NOMO-1 treated with DMSO at 0.1 percent for 48 hours (cell line): ENCODE data around the gene ALDH1A1.

Experiments
- DNase-seq: peaks from one replicate; lab custom pipeline; 2025; ENCODE audit not compliant: unreplicated experiment; lab: John Stamatoyannopoulos, UW

ALDH1A1 gene

DNA sequence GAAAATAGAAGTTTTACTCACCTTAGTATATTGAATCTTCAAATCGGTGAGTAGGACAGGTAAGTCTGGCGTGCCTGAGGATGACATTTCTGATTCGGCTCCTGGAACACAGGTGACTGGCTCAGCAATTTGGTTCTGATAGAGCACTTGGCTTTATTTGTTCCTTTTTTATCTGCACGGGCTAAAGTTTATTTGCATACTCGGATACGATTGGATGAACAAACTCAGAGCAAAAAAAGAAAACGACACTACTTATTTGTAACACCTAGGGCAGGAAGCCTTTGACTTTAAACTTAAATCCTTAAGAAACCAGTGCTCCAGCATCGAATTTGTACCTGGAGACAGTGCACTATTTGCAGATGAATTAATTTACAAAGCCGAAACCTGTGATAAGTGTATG, at the start of gene ALDH1A1:
ALDH1A1 (minus strand) TSS at position 140 of the 400 bp plus-strand sequence; CDS start at position 87, 53 bp downstream.
- peak; percentile 46 for DNase-seq

DNA sequence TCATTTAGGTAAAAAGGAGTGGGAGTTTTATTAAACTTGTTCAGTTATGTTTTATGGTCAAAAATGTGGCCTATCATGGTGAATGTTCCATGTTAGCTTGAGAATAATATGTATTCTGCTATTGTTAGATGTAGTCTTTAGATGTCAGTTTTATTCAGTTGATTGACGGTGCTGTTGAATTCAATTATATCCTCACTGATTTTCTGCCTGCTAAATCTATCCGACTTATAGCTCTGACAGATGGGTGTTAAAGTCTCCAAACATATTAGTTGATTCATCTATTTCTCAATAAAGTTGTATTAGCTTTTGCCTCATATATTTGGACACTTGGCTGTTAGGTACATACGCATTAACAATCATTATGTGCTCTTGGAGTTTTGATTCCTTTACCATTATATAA, 49.0 kb upstream of the ALDH1A1 start:
- no peak for DNase-seq

DNA sequence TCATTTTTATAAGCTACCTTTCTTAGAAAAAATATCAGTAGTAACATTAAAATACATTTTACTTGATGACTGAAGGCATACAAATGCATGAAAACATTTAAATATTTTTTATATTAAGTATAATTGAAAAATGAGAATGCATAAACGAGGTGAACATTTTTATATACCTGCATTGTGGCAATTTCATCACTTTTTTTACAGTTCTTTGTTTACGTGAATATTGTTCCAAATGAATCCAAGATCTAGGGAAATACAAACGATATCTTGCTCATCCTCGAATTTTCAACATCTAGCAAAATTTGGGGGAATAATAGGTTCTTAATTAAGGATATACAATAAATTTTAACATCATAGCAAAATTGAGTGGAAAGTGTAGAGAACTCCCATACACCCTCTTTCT, 45.5 kb upstream of the ALDH1A1 start:
- no peak for DNase-seq

DNA sequence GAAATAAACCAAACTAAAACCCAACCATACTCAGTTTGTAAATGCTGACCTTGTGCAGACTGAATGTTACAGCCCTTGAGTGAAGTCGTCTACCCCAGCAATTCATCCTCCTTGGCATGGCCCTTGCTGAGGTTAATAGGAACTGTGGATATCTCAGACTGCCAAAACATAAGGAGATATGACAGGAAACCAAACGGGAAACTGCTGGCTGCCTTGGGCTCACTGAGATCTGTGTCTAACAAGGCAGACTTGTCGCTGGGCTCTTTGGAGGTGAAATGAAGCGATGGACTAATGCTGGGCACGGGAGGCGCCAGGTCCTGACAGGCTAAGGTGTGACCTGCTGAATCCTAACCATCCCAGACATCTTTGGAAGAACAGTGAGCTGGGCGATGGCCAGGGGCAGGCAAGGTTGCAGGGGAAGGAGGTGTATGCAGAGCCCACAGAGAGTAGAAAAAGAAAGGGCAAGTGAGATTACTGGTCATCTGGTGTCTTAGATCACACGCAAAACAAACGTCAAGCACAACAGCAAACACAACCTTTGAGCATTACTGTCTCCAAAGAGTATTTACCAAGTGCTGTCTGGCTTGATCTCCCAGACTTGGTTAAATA, 44.6 kb upstream of the ALDH1A1 start:
- DNase-seq = no peak

DNA sequence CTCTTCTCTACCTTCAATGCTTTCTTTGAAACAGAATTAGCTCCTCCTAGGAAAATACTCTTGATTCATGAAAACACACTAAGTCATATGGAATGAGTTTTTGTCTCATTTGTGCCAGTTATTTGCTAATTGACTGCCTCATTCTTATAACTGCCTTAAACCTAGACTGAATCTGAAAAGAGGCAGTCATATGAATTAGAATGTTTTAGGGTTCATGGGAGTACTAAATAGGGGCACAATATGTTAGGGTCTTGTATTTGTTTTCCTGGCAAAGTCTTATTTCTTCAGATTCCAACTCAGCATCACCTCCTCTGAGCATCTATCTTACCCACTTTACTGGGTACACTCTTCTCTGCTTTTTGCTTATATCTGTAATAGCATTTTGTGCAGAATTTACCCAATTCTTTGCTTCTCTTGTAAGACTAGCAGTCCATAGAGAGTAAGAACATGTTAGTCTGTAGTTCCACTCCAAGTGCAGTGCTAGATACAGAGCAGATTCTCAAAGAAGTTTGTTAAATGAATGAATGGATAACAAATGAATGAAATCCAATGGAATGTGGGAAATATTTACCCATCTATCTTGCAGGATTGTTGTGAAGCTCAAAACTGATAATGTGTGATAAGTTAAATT, 43.9 kb upstream of the ALDH1A1 start:
- no peak for DNase-seq

DNA sequence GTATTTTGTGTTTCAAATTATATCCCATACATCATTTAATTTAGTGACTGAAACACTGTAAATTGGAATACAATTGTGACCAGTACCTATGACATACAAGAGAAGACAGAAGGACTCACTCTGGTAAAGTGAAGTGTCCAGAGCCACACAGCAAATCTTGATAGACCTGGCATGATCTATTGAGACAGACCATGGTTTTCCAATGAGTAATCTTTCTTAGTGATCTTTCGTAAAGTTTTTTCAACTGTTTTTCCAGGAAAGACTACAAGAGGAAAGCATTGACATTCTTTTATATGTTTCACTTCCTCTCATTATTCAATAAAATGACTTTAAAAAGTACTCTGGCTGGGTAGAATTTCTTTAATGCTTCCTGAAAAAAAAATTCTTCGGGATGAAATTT, 43.3 kb upstream of the ALDH1A1 start:
- no peak for DNase-seq

DNA sequence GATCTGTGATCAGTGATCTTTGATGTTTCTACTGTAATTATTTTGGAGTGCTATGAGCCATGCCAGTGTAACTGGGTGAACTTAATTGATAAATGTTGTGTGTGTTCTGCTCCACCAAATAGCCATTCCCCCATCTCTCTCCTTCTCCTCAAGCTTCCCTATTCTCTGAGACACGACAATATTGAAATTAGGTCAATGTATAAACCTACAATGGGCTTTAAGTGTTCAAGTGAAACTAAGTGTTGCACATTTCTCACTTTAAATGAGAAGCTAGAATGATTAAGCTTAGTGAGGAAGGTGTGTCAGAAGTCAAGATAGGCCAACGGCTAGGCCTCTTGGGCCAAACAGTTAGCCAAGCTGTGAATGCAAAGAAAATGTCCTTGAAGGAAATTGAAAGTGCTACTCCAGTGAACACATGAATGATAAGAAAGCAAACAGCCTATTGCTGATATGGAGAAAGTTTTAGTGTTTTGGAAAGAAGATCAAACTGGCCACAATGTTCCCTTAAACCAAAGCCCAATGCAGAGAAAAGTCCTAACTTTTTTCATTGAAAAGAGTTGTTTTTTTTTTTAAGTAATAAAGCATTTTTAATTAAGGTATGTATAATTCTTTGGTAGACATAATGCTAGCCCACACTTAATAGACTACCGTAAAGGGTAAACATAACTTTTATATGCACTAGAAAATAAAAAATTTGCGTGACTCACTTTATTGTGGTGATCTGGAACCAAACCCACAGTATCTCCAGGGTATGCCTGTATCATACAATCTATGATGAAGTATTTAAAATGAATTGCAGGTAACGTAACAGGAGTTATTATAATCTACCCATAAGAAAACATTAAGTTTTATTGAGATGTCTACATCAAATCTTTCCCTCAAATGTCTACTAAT, 42.5 kb upstream of the ALDH1A1 start:
- no peak for DNase-seq

DNA sequence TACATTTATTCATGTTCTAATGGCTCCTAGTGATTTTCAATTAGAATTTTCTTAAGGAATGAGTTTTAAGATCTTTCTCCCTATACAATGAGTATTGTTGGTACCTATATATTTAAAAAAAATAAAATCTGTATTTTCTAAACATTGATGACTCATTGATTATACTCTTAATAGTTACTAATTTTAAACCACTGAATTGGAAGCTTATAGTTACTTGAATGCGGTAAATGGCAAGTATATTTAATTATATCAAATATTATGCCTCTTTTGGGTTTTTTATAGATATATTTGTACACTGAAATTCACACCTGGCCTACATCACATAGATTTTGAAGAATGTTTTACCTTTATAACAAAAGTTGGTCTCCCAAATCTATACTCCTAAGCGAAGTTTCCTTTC, 38.9 kb upstream of the ALDH1A1 start:
- DNase-seq = no peak

DNA sequence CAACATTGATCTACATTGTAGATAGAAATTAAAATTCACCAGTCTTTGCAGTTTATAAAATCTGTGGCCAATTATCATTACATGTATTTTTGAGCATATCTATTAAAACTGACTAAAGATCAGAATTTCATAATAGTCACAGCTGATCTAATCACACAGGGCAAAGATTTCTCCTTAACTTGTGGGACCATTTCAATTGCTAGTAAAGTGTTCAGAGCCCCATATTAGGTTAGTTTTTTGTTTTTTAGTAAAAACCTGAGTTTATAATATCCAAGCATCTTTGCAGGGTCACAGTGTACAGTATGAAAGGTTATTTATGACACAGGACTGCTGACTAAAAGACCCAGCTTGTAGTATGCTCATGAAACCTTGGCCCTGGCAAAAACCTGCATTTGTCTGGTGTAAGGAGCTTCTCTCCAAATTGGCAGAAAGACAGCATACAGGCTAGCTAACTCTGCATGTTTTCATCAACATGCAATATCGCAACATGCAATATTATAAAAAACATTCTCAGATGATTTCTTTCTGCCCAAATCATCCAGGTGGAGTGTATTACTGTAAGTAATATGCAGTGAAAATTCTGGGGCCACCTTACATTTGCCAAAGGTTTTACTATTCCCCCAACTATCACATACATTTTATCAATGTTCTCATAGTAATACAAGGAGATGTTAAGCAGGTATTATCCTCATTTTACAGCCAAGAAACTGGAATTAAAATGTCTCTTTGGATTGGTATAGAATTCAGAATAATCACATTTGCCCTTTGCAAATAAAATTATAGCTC, 37.7 kb upstream of the ALDH1A1 start:
- DNase-seq = no peak

DNA sequence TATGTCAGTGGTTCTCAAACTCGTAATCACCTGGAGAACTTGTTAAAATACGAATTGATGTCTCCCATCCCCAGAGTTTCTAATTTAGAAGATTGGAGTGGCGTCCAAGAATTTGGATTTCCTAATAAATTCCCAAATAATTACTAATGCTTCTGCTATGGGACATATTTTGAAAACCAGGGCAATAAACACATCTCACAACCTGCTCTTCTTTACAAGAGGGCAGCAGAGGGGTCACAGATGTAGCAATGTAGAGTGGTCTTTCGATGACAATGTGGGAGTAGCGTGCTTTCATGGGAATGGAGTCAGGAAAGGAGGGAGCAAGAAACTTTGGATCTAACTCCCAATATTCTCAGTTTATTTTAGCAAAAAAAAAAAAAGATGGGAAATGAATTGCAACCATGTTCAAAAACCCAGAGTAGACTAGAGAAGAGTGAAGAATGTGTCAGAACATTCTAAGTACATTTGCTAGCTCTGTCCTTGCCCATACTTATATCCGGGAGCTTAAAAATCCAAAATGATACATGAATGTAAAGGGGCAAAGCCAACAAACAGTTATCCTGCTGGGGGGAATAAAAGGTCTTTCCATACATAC, 33.8 kb upstream of the ALDH1A1 start:
- DNase-seq = no peak

DNA sequence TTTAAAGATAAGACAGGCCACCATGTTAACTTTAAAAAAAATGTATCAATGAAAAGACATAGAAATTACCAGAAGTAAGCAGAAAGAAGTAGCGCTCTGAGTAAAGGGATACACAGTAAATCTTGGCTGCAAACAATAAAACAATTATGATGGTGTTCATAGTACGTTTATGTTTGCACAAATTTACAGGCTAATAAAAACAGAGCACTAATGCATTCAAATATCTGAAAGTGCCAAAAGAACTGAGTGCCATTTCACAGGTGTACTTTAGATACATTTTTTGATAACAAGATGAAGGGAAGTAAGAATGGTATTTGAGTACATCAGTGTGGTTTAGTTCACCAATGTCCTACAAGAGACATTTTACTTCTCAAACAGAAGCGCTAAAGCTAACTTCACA, 32.9 kb upstream of the ALDH1A1 start:
- no peak for DNase-seq

DNA sequence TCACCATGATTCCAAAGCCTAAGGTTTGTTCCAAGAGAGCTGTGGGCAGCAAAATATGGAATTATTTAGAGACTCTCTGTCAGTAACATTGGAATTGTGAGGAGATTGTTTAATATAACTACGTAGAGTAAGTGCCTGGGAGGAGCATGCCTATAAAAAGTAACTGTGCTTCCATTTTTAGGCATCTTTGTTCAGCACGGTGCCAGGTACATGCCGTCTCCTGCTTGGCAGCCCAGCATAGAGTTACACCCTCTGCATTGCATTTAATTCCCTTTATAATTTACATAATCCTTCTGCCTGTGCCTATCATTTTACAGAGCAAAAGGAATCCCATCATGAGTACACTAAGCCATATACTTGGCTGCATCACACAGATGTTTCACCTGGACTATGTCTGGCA, 32.1 kb upstream of the ALDH1A1 start:
- DNase-seq = no peak

DNA sequence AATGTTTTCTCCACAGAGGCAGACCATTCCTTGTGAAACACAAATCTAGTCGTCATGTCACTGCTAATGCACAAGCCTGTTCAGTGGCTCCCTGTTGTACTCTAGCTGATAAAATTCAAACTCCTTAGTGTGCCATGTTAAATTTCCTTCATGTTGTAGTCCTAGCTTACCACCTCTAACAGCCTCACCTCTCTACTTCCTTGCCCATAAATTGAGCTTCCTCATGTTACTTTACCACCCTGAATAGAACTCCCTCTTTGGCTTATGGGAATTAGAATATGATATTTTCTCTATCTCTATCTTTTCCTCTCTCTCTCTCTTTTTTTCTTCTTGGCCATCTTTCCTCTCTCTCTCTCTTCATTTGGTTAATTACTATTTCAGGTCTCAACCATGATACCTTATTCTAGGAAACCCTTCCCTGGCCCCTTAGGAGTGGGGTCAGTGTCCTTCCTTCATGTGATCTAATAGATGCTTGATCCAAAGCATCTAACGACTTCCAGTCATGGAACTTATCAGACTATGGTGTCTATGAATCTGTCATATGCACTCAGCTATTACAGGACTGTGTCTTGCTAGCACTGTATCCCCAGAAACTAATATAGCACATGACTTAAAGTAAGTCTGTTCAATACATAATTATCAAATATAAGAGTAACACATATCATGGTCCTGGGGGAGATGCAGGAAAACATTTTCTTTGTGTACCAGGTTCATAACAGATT, 31.5 kb upstream of the ALDH1A1 start:
- DNase-seq = no peak

DNA sequence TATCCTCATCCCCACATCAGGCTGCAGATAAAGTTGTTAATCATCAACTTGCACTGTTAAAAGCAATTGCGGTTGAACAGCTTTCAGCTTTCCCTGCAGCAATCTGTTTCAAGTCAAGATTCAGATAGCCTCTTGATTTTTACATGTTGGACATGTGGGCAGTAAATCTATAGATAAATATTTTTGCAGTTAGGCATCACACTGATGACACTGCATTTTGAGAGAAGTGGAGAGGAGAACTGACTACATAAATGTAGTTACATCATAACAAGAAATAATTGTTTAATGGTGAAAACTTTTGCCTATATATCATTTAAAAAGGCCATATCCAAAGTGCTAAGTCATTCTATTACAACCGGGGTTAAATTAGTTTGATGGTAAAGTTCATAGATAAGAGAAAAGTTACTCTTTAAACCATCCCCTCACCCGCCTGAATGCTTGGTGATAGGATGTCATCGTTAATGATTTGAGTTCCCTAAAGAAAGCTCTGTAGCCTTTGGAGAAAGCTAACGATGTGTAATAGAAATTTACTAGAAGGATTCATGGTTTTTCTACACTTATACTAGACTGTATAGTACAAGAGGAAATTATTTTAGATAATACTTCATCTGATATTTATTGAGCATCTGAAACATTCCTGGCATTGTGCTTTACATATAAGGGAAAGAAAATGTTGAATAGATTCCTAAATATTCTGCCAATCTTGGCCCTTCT, 30.8 kb upstream of the ALDH1A1 start:
- DNase-seq = no peak

DNA sequence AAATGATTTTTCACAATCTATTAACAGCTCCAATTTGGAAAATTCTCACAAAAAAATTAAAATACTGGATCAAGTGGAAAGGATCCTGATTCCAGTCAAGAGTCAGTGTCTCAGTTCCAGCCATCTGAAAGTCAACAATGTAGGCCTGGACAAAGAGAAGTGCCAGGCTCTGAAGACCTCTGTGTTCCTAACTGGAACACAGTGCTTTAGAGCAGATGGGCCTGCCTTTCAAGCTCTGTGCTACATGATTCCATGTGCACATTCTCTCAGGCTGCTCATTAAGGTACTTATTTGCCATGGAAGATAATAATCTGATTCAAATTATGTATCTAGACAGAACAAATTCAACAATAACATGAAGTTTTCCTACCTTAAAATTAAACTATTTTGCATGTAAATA, 30.2 kb upstream of the ALDH1A1 start:
- no peak for DNase-seq

DNA sequence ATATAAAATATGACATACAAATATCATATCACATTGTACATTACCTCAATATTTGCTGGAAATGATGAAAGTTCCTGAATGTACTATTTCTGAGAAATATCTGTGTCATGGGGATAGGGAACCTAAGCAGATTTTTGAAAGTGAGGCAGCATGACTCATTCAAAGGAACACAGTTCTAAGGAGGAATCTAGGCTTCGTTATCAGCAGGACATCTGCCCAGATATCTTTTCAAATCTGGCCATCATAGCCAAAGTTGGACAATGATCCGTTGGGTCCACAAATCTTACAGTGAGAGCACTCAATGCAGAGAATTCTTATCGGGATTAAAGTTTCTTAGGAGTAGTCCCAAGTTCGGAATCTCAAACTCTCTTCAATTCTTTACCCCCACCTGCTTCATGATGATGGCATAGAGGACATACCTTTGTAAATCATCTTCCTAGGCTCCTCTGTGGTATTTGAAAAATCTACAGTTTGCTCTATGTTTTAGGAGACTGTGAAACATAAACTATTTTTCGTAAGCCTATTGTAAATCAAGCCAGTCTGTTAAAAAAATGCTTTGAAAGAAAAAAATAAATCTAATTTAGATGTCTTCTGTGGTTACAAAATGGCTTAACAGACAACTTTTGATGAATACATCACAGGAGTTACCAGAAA, 29.4 kb upstream of the ALDH1A1 start:
- no peak for DNase-seq

DNA sequence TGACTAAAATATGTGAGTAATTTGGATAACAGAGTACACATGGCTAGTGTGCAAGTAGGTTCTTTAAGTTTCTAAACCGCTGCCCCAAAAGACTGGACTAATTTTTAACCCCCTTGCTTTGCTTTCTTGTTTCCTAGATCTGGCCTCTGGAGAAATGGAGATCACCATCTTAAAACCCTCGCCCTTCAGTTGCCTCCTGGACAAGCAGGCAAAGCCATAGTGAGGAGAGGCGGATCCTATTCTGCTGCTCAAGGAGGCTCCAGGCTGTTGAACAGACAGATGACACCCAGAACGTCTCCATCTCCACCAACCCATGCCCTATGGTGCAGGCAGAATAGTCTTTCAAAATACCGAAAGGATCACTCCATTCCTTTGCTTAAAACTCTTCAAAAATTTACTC, 28.6 kb upstream of the ALDH1A1 start:
- DNase-seq = no peak

DNA sequence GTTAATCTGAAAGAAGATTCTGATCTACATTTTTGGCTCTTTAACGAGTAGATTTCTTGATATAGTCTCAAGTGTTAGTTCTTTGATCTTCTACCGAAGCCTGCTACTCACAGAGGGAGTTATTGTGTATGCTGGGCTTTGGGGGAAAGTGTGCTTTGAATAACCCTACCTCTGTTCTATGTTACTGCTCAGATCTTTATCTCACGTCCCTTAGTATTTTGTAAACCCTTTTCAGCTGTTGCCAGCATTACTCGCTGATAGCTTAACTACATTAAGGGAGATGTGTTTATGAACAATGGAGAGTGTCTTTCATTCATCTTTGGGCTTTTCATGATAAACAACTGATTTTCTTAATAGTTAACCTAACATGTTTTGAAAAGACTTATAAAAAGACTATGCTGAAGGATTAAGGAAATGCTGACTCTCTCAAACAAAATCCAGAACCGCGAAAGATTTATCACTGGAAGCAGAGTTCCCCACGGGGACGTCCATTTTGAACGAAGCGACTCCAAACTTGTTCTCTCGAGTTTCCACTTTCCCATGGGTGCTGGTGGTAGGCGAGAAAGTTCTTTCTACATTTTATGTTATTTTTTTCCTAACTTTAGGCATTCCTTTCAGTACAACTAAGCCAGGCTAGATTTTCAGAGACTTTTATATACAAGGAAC, 27.9 kb upstream of the ALDH1A1 start:
- DNase-seq = no peak

DNA sequence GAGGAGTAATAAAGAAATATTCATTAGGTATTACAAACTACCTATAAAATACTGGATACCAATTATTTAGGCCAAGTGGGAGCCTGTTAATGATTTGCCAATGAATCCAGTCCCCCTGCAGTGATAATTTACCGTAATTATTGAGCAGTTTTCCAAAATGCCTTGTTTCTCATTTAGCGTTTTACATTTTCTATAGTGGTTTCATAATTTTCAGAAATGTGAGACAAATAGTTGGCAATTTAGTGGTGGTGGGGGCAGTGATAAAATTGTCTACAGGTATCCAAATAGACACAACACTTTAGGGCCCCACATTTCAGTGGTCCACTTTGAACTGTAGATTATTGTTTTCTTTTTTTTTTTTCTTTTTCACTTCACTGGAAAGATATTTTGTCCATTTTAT, 27.3 kb upstream of the ALDH1A1 start:
- no peak for DNase-seq
